HG03469 (cell line): Measurements from ENCODE around the gene PGAP1.
"Not testable (repeated sequence)": the region's sequence is repeated elsewhere in the genome, so short reads cannot be mapped to it uniquely, and the experiment has no call there.

ENCODE experiments used
- ATAC-seq: cut with Tn5 transposase; IDR thresholded peaks from one replicate; pipeline ENCODE4 v1.9.1; 2021; ENCODE audit warnings: mild to moderate bottlenecking, moderate library complexity, moderate number of reproducible peaks; ENCODE audit not compliant: unreplicated experiment

The PGAP1 gene

GRCh38 chr2:196954001-196954400 is 27.5 kb upstream of the PGAP1 start:
- ATAC-seq, result no peak

- ATAC-seq, result no peak
Observed at GRCh38 chr2:196952936-196953335, 26.4 kb upstream of the PGAP1 start.

GRCh38 chr2:196951973-196952372 is 25.5 kb upstream of the PGAP1 start:
- ATAC-seq, result no peak

GRCh38 chr2:196949116-196949515 is 22.6 kb upstream of the PGAP1 start:
- ATAC-seq, result no peak

- ATAC-seq, result peak; percentile 77
Observed at GRCh38 chr2:196944570-196944969, 18.1 kb upstream of the PGAP1 start.

- ATAC-seq, result no peak
Observed at GRCh38 chr2:196941398-196942078, 15.0 kb upstream of the PGAP1 start.

GRCh38 chr2:196939371-196939770 is 12.9 kb upstream of the PGAP1 start:
- no peak for ATAC-seq

GRCh38 chr2:196935432-196935831 is 8.9 kb upstream of the PGAP1 start:
- no peak for ATAC-seq

GRCh38 chr2:196934672-196935071 is 8.2 kb upstream of the PGAP1 start:
- ATAC-seq, result no peak

- ATAC-seq, result no peak
Observed at GRCh38 chr2:196931555-196931954, 5.0 kb upstream of the PGAP1 start.

GRCh38 chr2:196927376-196928225 is 1.1 kb upstream of the PGAP1 start:
- no peak for ATAC-seq

- ATAC-seq, result peak; percentile 14
Observed at GRCh38 chr2:196925768-196926561, 542 bp downstream of the PGAP1 start.

GRCh38 chr2:196925051-196925767 is 1.3 kb downstream of the PGAP1 start:
- no peak for ATAC-seq

GRCh38 chr2:196924051-196924450 is 2.5 kb downstream of the PGAP1 start:
- ATAC-seq, result no peak

GRCh38 chr2:196918927-196919326 is 7.6 kb downstream of the PGAP1 start:
- ATAC-seq, result no peak

- ATAC-seq, result no peak
Observed at GRCh38 chr2:196917802-196918201, 8.7 kb downstream of the PGAP1 start.

GRCh38 chr2:196915507-196916189 is 10.9 kb downstream of the PGAP1 start:
- ATAC-seq, result peak; percentile 23

GRCh38 chr2:196914867-196915460 is 11.5 kb downstream of the PGAP1 start:
- peak; percentile 53 for ATAC-seq

- ATAC-seq, result no peak
Observed at GRCh38 chr2:196913691-196914090, 12.8 kb downstream of the PGAP1 start.

- not testable (repeated sequence) for ATAC-seq
Observed at GRCh38 chr2:196905365-196905764, 21.1 kb downstream of the PGAP1 start.
